Endothelial cell of umbilical vein (primary cell): ENCODE measurements around the gene HYPK.
"Not testable (repeated sequence)": the region's sequence is repeated elsewhere in the genome, so short reads cannot be mapped to it uniquely, and the experiment has no call there.

Experiments
- EZH2 ChIP-seq: IDR thresholded peaks from 2 replicates; pipeline ENCODE4 v1.6.1; 2012; ENCODE audit warnings: borderline replicate concordance, low read depth, mild to moderate bottlenecking, moderate library complexity, low read length, inconsistent platforms; ENCODE audit not compliant: severe bottlenecking
- JUN ChIP-seq: IDR thresholded peaks from 2 replicates; pipeline ENCODE4 v1.6.1; 2011; ENCODE audit warnings: borderline replicate concordance, low read depth; ENCODE audit not compliant: insufficient read length, insufficient read depth
- MYC ChIP-seq: IDR thresholded peaks from one replicate; pipeline ENCODE4 v1.6.1; 2011; ENCODE audit warnings: mild to moderate bottlenecking, low read depth, low read length
- POLR2A ChIP-seq: IDR thresholded peaks from 2 replicates; pipeline ENCODE4 v1.6.1; 2012; ENCODE audit warnings: low read depth, mild to moderate bottlenecking, control low read depth, low read length
- POLR2AphosphoS5 ChIP-seq: IDR thresholded peaks from 2 replicates; pipeline ENCODE4 v1.6.1; 2012; ENCODE audit warnings: low read depth, mild to moderate bottlenecking, control low read depth, low read length, moderate library complexity; ENCODE audit not compliant: insufficient read depth
- TF ChIP-seq, protein P1 (sequence below), 2 donors: IDR thresholded peaks; 1 replicate in 1 of 2; 2 replicates in 1 of 2; pipeline ENCODE4 v1.5.1; 2011; ENCODE audit warnings: low read length in 2 of 2, mild to moderate bottlenecking in 2 of 2, moderate library complexity in 2 of 2, control low read depth in 1 of 2, inconsistent platforms in 1 of 2, low read depth in 1 of 2; ENCODE audit not compliant: insufficient read depth in 1 of 2; ENCODE audit errors: extremely low read depth in 1 of 2

DNA sequence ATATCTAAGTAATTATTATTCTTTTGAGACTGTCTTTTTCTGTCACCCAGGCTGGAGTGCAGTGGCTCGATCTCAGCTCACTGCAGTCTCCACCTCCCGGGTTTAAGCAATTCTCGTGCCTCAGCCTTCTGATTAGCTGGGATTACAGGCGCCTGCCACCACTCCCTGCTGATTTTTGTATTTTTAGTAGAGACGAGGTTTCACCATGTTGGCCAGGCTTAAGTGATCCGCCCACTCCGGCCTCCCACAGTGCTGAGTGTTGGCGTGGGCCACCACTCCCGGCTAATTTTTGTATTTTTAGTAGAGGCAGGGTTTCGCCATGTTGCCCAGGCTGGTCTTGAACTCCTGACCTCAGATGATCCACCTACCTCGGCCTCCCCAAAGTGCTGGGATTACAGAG is 24.9 kb downstream of the HYPK start:
- TF ChIP-seq, protein P1, sequence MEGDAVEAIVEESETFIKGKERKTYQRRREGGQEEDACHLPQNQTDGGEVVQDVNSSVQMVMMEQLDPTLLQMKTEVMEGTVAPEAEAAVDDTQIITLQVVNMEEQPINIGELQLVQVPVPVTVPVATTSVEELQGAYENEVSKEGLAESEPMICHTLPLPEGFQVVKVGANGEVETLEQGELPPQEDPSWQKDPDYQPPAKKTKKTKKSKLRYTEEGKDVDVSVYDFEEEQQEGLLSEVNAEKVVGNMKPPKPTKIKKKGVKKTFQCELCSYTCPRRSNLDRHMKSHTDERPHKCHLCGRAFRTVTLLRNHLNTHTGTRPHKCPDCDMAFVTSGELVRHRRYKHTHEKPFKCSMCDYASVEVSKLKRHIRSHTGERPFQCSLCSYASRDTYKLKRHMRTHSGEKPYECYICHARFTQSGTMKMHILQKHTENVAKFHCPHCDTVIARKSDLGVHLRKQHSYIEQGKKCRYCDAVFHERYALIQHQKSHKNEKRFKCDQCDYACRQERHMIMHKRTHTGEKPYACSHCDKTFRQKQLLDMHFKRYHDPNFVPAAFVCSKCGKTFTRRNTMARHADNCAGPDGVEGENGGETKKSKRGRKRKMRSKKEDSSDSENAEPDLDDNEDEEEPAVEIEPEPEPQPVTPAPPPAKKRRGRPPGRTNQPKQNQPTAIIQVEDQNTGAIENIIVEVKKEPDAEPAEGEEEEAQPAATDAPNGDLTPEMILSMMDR (IDR thresholded peaks at IDR 0.05; ENCODE audit: extremely low read depth in 1 of 2, insufficient read depth in 1 of 2, low read depth in 1 of 2, low read length in 2 of 2) = not testable (repeated sequence)
- TF ChIP-seq POLR2AphosphoS5, EZH2, POLR2A, MYC, JUN: not testable (repeated sequence)
